Erythroblast (primary cell): Measurements from ENCODE around the gene FXR1.

ENCODE experiments used
- GATA1 ChIP-seq: IDR thresholded peaks from 2 replicates; pipeline ENCODE4 v1.6.1; 2011; ENCODE audit warnings: low read depth, mild to moderate bottlenecking, control low read depth, low read length, moderate library complexity
- POLR2A ChIP-seq: IDR thresholded peaks from 2 replicates; pipeline ENCODE4 v1.6.1; 2011; ENCODE audit warnings: mild to moderate bottlenecking, low read length

GRCh38 chr3:180962530-180962929 is 50.1 kb downstream of the FXR1 start:
- TF ChIP-seq POLR2A: no peak
- TF ChIP-seq GATA1: no peak
